HepG2 (cell line): Measurements from ENCODE around the gene CDC6. TPM values are rescaled to one million over a fixed set of nuclear protein-coding genes. Genes with fewer than 3 reads are reported as not detected.
A peak's percentile ranks its signal among the peaks of the same experiment; 100 is the strongest.

Experiments used
- CBX2 ChIP-seq, 2 experiments: fragments of 200-600 bp in 1 of 2; sonication (generic); formaldehyde crosslinking in 1 of 2; IDR thresholded peaks; 2 replicates each; pipeline versions ENCODE4 v1.7.0 to v1.8.1; 2018 to 2022; ENCODE audit warnings: low read depth in 2 of 2, low read length in 1 of 2, mild to moderate bottlenecking in 1 of 2, missing genetic modification reagents in 1 of 2
- FOSL1 ChIP-seq: sonication (generic); formaldehyde crosslinking; IDR thresholded peaks from 2 replicates; pipeline ENCODE4 v1.9.0; 2021; ENCODE audit warnings: missing genetic modification reagents, borderline replicate concordance
- FOXJ3 ChIP-seq: sonication (generic); formaldehyde crosslinking; IDR thresholded peaks from 2 replicates; pipeline ENCODE4 v1.4.0; 2020; ENCODE audit warnings: missing genetic modification reagents, mild to moderate bottlenecking, borderline replicate concordance
- FOXO1 ChIP-seq: sonication (generic); formaldehyde crosslinking; IDR thresholded peaks from 2 replicates; pipeline ENCODE4 v1.4.0; 2020; ENCODE audit warnings: missing genetic modification reagents
- MAFK ChIP-seq, 2 experiments: IDR thresholded peaks in 1 of 2; conservative IDR thresholded peaks in 1 of 2; 2 replicates each; pipeline ENCODE4 v1.6.1; 2011; ENCODE audit warnings: improper control_type of control experiment in 2 of 2, low read length in 2 of 2
- NFE2 ChIP-seq: sonication (generic); formaldehyde crosslinking; IDR thresholded peaks from 2 replicates; pipeline ENCODE4 v1.4.0; 2020; ENCODE audit warnings: missing genetic modification reagents
- PAF1 ChIP-seq: IDR thresholded peaks from 2 replicates; pipeline ENCODE4 v1.6.1; 2016; ENCODE audit warnings: missing genetic modification reagents, missing compliant biosample characterization
- RBAK ChIP-seq: sonication (generic); formaldehyde crosslinking; IDR thresholded peaks from 2 replicates; pipeline ENCODE4 v1.5.1; 2020; ENCODE audit warnings: mild to moderate bottlenecking, missing genetic modification reagents
- RFX1 ChIP-seq: fragments of 450-650 bp; IDR thresholded peaks from 2 replicates; pipeline ENCODE4 v1.6.1; 2017
- SETDB1 ChIP-seq: sonication (generic); formaldehyde crosslinking; IDR thresholded peaks from 2 replicates; pipeline ENCODE4 v1.5.1; 2020; ENCODE audit warnings: missing genetic modification reagents, mild to moderate bottlenecking, borderline replicate concordance
- SMAD9 ChIP-seq: sonication (generic); formaldehyde crosslinking; IDR thresholded peaks from 2 replicates; pipeline ENCODE4 v1.5.1; 2020; ENCODE audit warnings: mild to moderate bottlenecking, missing genetic modification reagents
- SNRNP70 ChIP-seq: fragments of 200-400 bp; formaldehyde crosslinking; IDR thresholded peaks from 2 replicates; pipeline ENCODE4 v1.6.1; 2017; ENCODE audit warnings: mild to moderate bottlenecking, low read depth, low read length, moderate library complexity
- TARDBP ChIP-seq: sonication (generic); formaldehyde crosslinking; IDR thresholded peaks from 2 replicates; pipeline ENCODE4 v1.8.0; 2022; ENCODE audit warnings: mild to moderate bottlenecking, missing genetic modification reagents
- WIZ ChIP-seq: sonication (generic); formaldehyde crosslinking; IDR thresholded peaks from 2 replicates; pipeline ENCODE4 v1.5.1; 2020; ENCODE audit warnings: mild to moderate bottlenecking, missing genetic modification reagents
- ZBTB8A ChIP-seq: sonication (generic); formaldehyde crosslinking; IDR thresholded peaks from 2 replicates; pipeline ENCODE4 v1.4.0; 2020; ENCODE audit warnings: mild to moderate bottlenecking, low read depth, missing genetic modification reagents, borderline replicate concordance
- ZNF282 ChIP-seq: fragments of 450-650 bp; IDR thresholded peaks from 2 replicates; pipeline ENCODE4 v1.6.1; 2018; ENCODE audit not compliant: partially characterized antibody
- ZNF3 ChIP-seq: IDR thresholded peaks from 2 replicates; pipeline ENCODE4 v1.7.0; 2017; ENCODE audit warnings: inconsistent platforms
- ZNF577 ChIP-seq: sonication (generic); formaldehyde crosslinking; IDR thresholded peaks from 2 replicates; pipeline ENCODE4 v1.4.0; 2020; ENCODE audit warnings: mild to moderate bottlenecking, low read depth, missing genetic modification reagents, borderline replicate concordance
- ZNF782 ChIP-seq: sonication (generic); formaldehyde crosslinking; IDR thresholded peaks from 2 replicates; pipeline ENCODE4 v1.4.0; 2020; ENCODE audit warnings: missing genetic modification reagents, mild to moderate bottlenecking, borderline replicate concordance
- polyA plus RNA-seq, 8 experiments: library from polyadenylated mRNA; depleted of rRNA in 3 of 8; stranded (reverse) in 7 of 8; unstranded in 1 of 8; fragments of >200 nt; fragmentation: Illumina TruSeq in 4 of 8; extraction: Trizol in 4 of 8; gene quantifications; 2 replicates each; pipeline versions ENCODE4 v1.2.1 to v1.2.3, GENCODE V29; 2011 to 2016; ENCODE audit warnings: low read depth in 4 of 8, missing spikeins in 1 of 8, mixed read lengths in 1 of 8; ENCODE audit not compliant: insufficient read depth in 1 of 8
- total RNA-seq, 5 experiments: library from RNA; depleted of rRNA; stranded (reverse); fragments of >200 nt; fragmentation: Illumina TruSeq; extraction: Trizol; gene quantifications; 2 replicates each; pipeline ENCODE4 v1.2.3, GENCODE V29; 2016; ENCODE audit warnings: low read depth in 1 of 5
- TF ChIP-seq, protein P1 (sequence below): sonication (generic); formaldehyde crosslinking; IDR thresholded peaks from 2 replicates; pipeline ENCODE4 v1.5.0; 2020; ENCODE audit warnings: mild to moderate bottlenecking, missing genetic modification reagents, borderline replicate concordance
- TF ChIP-seq, protein P2 (sequence below): sonication (generic); formaldehyde crosslinking; IDR thresholded peaks from 2 replicates; pipeline ENCODE4 v1.5.1; 2020; ENCODE audit warnings: missing genetic modification reagents, mild to moderate bottlenecking, borderline replicate concordance
- TF ChIP-seq, protein P3 (sequence below): sonication (generic); formaldehyde crosslinking; IDR thresholded peaks from 2 replicates; pipeline ENCODE4 v1.9.0; 2021; ENCODE audit warnings: missing genetic modification reagents, borderline replicate concordance

Gene CDC6
- total and polyA plus RNA-seq, 2 of the 13 experiments (the other 11 are each of a cell fraction or from before 2014, with no cell fraction given): 17.4 to 114 TPM

DNA sequence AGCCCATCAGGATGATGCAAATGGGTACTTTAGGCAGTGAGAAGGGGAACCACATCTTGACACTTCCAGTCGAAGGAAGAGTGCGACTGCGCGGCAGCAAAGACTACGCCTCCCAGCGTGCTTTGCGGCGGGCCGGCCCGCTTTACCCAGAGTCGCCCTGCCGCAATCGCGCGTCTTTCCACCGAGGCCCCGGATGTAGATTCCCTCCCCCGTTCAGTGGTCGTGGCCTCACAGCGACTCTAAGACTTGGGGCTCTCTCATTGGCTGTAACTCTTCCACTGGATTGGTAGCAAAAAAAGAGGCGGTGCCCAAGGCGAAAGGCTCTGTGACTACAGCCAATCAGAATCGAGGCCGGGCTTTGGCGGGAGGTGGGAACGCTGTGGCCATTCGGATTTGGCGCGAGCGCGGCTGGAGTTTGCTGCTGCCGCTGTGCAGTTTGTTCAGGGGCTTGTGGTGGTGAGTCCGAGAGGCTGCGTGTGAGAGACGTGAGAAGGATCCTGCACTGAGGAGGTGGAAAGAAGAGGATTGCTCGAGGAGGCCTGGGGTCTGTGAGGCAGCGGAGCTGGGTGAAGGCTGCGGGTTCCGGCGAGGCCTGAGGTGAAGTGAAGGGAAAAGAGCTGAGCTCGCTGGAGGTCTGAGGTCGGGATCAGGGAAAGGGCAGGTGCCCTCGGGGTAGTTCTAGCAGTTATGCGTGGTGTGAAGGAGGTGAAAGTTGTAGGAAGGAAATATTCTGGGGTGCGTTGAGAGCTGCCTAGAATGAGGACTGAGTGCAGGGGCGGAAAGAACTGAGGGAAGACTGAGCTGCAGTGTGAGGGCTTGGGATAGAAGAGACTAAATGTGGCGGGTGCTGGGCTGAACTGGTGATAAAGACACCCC, at the start of gene CDC6 (continued):
- TF ChIP-seq, protein P1, sequence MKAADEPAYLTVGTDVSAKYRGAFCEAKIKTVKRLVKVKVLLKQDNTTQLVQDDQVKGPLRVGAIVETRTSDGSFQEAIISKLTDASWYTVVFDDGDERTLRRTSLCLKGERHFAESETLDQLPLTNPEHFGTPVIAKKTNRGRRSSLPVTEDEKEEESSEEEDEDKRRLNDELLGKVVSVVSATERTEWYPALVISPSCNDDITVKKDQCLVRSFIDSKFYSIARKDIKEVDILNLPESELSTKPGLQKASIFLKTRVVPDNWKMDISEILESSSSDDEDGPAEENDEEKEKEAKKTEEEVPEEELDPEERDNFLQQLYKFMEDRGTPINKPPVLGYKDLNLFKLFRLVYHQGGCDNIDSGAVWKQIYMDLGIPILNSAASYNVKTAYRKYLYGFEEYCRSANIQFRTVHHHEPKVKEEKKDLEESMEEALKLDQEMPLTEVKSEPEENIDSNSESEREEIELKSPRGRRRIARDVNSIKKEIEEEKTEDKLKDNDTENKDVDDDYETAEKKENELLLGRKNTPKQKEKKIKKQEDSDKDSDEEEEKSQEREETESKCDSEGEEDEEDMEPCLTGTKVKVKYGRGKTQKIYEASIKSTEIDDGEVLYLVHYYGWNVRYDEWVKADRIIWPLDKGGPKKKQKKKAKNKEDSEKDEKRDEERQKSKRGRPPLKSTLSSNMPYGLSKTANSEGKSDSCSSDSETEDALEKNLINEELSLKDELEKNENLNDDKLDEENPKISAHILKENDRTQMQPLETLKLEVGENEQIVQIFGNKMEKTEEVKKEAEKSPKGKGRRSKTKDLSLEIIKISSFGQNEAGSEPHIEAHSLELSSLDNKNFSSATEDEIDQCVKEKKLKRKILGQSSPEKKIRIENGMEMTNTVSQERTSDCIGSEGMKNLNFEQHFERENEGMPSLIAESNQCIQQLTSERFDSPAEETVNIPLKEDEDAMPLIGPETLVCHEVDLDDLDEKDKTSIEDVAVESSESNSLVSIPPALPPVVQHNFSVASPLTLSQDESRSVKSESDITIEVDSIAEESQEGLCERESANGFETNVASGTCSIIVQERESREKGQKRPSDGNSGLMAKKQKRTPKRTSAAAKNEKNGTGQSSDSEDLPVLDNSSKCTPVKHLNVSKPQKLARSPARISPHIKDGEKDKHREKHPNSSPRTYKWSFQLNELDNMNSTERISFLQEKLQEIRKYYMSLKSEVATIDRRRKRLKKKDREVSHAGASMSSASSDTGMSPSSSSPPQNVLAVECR (CRISPR knock-in tag): peak; percentile 100
- TF ChIP-seq RFX1 (no peak), TARDBP (peak; percentile 90), WIZ (CRISPR knock-in tag) (no peak), ZNF782 (CRISPR knock-in tag) (peak; percentile 85; the same call in 1 of the 2 replicates), SNRNP70 (no peak), RBAK (CRISPR knock-in tag) (0 out of 2 replicates have a peak, but pooled peaks have one; percentile 21), FOXJ3 (no peak), ZNF3 (no peak), CBX2 (IDR thresholded peaks at IDR 0.05; ENCODE audit: low read depth, low read length) (no peak), CBX2 (CRISPR knock-in tag; IDR thresholded peaks at IDR 0.05; ENCODE audit: low read depth) (no peak), ZNF282 (no peak), NFE2 (CRISPR knock-in tag) (0 out of 2 replicates have a peak, but pooled peaks have one; percentile 41), ZNF577 (CRISPR knock-in tag) (no peak), FOXO1 (peak; percentile 18; the same call in 1 of the 2 replicates), PAF1 (CRISPR knock-in tag) (no peak), ZBTB8A (no peak), FOSL1 (CRISPR knock-in tag) (no peak), MAFK (conservative IDR thresholded peaks at IDR 0.05 in 1 of 2, IDR thresholded peaks at IDR 0.05 in 1 of 2; ENCODE audit: low read length in 2 of 2) (no peak), SETDB1 (CRISPR knock-in tag) (no peak), SMAD9 (CRISPR knock-in tag) (peak; percentile 79; the same call in 1 of the 2 replicates)
- TF ChIP-seq, protein P2, sequence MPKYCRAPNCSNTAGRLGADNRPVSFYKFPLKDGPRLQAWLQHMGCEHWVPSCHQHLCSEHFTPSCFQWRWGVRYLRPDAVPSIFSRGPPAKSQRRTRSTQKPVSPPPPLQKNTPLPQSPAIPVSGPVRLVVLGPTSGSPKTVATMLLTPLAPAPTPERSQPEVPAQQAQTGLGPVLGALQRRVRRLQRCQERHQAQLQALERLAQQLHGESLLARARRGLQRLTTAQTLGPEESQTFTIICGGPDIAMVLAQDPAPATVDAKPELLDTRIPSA (CRISPR knock-in tag): no peak
- TF ChIP-seq, protein P3, sequence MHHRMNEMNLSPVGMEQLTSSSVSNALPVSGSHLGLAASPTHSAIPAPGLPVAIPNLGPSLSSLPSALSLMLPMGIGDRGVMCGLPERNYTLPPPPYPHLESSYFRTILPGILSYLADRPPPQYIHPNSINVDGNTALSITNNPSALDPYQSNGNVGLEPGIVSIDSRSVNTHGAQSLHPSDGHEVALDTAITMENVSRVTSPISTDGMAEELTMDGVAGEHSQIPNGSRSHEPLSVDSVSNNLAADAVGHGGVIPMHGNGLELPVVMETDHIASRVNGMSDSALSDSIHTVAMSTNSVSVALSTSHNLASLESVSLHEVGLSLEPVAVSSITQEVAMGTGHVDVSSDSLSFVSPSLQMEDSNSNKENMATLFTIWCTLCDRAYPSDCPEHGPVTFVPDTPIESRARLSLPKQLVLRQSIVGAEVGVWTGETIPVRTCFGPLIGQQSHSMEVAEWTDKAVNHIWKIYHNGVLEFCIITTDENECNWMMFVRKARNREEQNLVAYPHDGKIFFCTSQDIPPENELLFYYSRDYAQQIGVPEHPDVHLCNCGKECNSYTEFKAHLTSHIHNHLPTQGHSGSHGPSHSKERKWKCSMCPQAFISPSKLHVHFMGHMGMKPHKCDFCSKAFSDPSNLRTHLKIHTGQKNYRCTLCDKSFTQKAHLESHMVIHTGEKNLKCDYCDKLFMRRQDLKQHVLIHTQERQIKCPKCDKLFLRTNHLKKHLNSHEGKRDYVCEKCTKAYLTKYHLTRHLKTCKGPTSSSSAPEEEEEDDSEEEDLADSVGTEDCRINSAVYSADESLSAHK (CRISPR knock-in tag): no peak
